Keratinocyte (primary cell): ENCODE measurements around the gene MINDY4.

Source experiments
- EZH2 ChIP-seq: IDR thresholded peaks from one replicate; pipeline ENCODE4 v1.6.1; 2012; ENCODE audit warnings: inconsistent platforms, mild to moderate bottlenecking, low read length, moderate library complexity
- TF ChIP-seq, protein P1 (sequence below), 3 experiments: IDR thresholded peaks in 1 of 3; conservative IDR thresholded peaks in 1 of 3; optimal IDR thresholded peaks in 1 of 3; 2 replicates in 2 of 3; 3 replicates in 1 of 3; pipeline versions ENCODE3 to v1.5.1; 2011; ENCODE audit warnings: low read length in 3 of 3, mild to moderate bottlenecking in 3 of 3, moderate library complexity in 2 of 3, control low read depth in 1 of 3, inconsistent platforms in 1 of 3; ENCODE audit not compliant: insufficient read depth in 2 of 3; ENCODE audit errors: extremely low read depth in 1 of 3

DNA sequence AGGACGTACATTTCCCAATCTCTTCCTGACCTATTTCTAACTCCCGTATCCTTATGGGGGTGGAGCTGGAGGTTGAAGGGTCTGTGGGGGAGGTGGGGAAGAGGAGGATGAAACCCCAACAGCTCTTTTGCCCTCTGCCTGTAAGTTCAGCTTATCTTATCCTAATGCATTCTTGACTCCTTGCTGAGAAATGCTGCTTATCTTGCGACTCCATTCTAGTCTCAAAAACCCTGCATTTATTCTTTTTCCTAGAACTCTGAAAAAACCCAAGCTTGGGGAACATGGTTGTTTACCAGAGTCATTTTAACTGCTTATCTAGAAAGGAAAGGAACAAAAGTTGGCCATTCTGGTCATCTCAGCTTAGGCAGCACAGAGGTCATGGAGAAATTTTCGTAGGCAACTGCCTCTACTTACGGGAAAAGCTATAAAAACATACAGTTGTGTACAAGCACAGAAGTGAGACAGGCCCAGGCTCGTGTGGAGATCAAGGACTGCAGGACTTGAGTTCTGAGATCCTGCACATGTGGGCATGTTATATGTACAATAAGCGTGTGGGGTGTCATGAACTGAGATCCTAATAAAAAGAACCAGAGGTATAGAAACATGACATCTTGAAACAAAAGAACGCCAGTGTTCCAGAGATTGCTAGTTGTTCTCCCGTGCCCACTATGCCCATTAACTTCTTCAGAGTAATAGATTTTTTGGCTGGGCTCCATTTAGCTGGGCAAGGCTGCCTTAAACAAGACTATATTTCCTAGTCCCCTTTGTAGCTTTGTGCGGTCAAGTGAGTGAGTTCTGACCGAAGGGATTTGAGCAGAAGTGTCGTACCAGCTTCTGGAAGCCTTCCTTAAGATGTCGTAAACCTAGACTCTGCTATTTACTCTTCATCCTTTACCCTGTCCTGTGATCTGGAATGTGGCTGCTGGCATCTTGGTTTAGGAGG is 9.7 kb upstream of the MINDY4 start:
- TF ChIP-seq, protein P1, sequence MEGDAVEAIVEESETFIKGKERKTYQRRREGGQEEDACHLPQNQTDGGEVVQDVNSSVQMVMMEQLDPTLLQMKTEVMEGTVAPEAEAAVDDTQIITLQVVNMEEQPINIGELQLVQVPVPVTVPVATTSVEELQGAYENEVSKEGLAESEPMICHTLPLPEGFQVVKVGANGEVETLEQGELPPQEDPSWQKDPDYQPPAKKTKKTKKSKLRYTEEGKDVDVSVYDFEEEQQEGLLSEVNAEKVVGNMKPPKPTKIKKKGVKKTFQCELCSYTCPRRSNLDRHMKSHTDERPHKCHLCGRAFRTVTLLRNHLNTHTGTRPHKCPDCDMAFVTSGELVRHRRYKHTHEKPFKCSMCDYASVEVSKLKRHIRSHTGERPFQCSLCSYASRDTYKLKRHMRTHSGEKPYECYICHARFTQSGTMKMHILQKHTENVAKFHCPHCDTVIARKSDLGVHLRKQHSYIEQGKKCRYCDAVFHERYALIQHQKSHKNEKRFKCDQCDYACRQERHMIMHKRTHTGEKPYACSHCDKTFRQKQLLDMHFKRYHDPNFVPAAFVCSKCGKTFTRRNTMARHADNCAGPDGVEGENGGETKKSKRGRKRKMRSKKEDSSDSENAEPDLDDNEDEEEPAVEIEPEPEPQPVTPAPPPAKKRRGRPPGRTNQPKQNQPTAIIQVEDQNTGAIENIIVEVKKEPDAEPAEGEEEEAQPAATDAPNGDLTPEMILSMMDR (optimal IDR thresholded peaks at IDR 0.05 in 1 of 3, IDR thresholded peaks at IDR 0.05 in 1 of 3, conservative IDR thresholded peaks at IDR 0.05 in 1 of 3; ENCODE audit: extremely low read depth in 1 of 3, insufficient read depth in 2 of 3, low read length in 3 of 3) = no peak
- no peak for TF ChIP-seq EZH2
